Adrenal gland (tissue), 12 donors: Measurements from ENCODE around the gene ZCCHC7. TPM values are rescaled to one million over a fixed set of nuclear protein-coding genes. Genes with fewer than 3 reads are reported as not detected.

ENCODE experiments used
- DNase-seq, 7 donors: peaks; one replicate each; pipeline ENCODE4 v3.0.0-alpha.2; 2019 to 2020
- H3K27ac ChIP-seq, 5 donors: fragments of 200-600 bp; sonication (generic) in 4 of 5; 1 replicate in 3 of 5; 2 replicates in 2 of 5; pipeline versions ENCODE4 v1.5.1 to v1.8.0; 2016 to 2020; ENCODE audit warnings: mild to moderate bottlenecking in 1 of 5
- H3K27me3 ChIP-seq: fragments of 200-600 bp; 2 replicates; pipeline ENCODE4 v1.8.0; 2021
- H3K36me3 ChIP-seq, 2 donors: fragments of 200-600 bp; replicated peaks in 1 of 2; 1 replicate in 1 of 2; 2 replicates in 1 of 2; pipeline versions ENCODE4 v1.5.1 to v1.8.0; 2018 to 2022
- H3K4me1 ChIP-seq, 2 donors: fragments of 200-600 bp; replicated peaks in 1 of 2; 1 replicate in 1 of 2; 2 replicates in 1 of 2; pipeline versions ENCODE4 v1.5.1 to v1.8.0; 2018 to 2021
- H3K4me3 ChIP-seq, 4 donors: fragments of 200-600 bp; sonication (generic) in 3 of 4; one replicate each; pipeline ENCODE4 v1.5.1; 2016 to 2018
- H3K9me3 ChIP-seq, 3 donors: fragments of 200-600 bp; sonication (generic) in 1 of 3; replicated peaks in 1 of 3; 1 replicate in 2 of 3; 2 replicates in 1 of 3; pipeline versions ENCODE4 v1.5.1 to v1.8.0; 2016 to 2021
- CTCF ChIP-seq, 6 experiments: fragments of 450-650 bp in 4 of 6; fragments of 200-600 bp in 2 of 6; sonication (generic) in 1 of 6; IDR thresholded peaks; 1 replicate in 5 of 6; 2 replicates in 1 of 6; pipeline versions ENCODE4 v1.5.1 to v1.8.0; 2016 to 2021; ENCODE audit warnings: antibody characterized with exemption in 6 of 6, mild to moderate bottlenecking in 2 of 6, moderate library complexity in 1 of 6
- POLR2A ChIP-seq, 2 donors: fragments of 450-650 bp; IDR thresholded peaks; one replicate each; pipeline ENCODE4 v1.6.1; 2017; ENCODE audit warnings: antibody characterized with exemption in 2 of 2, mild to moderate bottlenecking in 2 of 2, moderate library complexity in 1 of 2
- WGBS, 4 donors: extraction: QIAGEN DNeasy Blood & Tissue Kit in 2 of 4; methylation state at CpG; one replicate each; pipeline versions ENCODE4 v1.1.5 to v1.1.7; 2013 to 2017; 5-methylcytosine and 5-hydroxymethylcytosine counted together
- intact Hi-C, 2 donors: fragments of 100-400 bp; cut with DNase I; formaldehyde crosslinking; loops; one replicate each; pipeline versions ENCODE4 v1.14.1 to v1.15.0; 2022 to 2023
- polyA plus RNA-seq, 3 donors: library from polyadenylated mRNA; stranded (reverse); fragments of 200-250 nt in 2 of 3; fragments of 350-450 nt in 1 of 3; fragmentation: Illumina TruSeq in 1 of 3; extraction: RNeasy Lipid Tissue Mini Kit (QIAGEN cat#74804) in 1 of 3; gene quantifications; one replicate each; pipeline ENCODE4 v1.2.3, GENCODE V29; 2013 to 2014
- total RNA-seq, 9 donors: library from RNA; depleted of rRNA in 4 of 9; stranded (reverse); fragments of >200 nt in 4 of 9; fragments of 120-200 nt in 1 of 9; fragmentation: NEBNext Ultra II Directional in 1 of 9; extraction: Animal tissue kit (Norgen Biotek cat#: 25700) in 1 of 9; gene quantifications; one replicate each; pipeline versions ENCODE4 v1.1.0 to v1.2.4, GENCODE V29; 2013 to 2023
- donor health status: healthy with polysubstance abuse.
- donor health status: Bipolar disorder and iron deficiency.
- donor health status: DM: yes; HTN: yes; CAD: no.
- donor health status: DM: no; HTN: no; CAD: no.
- donor health status: DM: no; HTN: no; CAD: no.
- donor health status: DM: yes; HTN: yes; CAD: no.

ZCCHC7 gene
- total and polyA plus RNA-seq, 12 donors = 6.0 to 21.3 (median 18.8) TPM

- H3K4me3 ChIP-seq = no peak overlapping the region
- intact Hi-C loops = no loop called here
- TF ChIP-seq POLR2A (IDR thresholded peaks at IDR 0.05) = no peak
- TF ChIP-seq CTCF (IDR thresholded peaks at IDR 0.05) = no peak
- H3K36me3 ChIP-seq = no peaks in the 10 kb centered on the region
- no peaks in the 10 kb centered on the region for H3K27me3 ChIP-seq
- no peak overlapping the region for H3K27ac ChIP-seq
- 92 to 98% (median 95%) methylated on average over 2 of the region's 2 CpGs for WGBS, 4 donors
- H3K9me3 ChIP-seq = no peaks in the 10 kb centered on the region
- no peaks in the 10 kb centered on the region for H3K4me1 ChIP-seq
- no peak for DNase-seq
These were observed 222.1 kb downstream of the ZCCHC7 start for GRCh38 chr9:37342493-37342892.

GRCh38 chr9:37342895-37343294 is 222.5 kb downstream of the ZCCHC7 start:
- WGBS, 4 donors = 78 to 86% (median 84%) methylated on average over 5 of the region's 5 CpGs
- Histone ChIP-seq H3K36me3 (no peaks in the 10 kb centered on the region), H3K27ac (no peak overlapping the region), H3K4me1 (no peaks in the 10 kb centered on the region), H3K9me3 (no peaks in the 10 kb centered on the region), H3K4me3 (no peak overlapping the region), H3K27me3 (no peaks in the 10 kb centered on the region)
- TF ChIP-seq CTCF (IDR thresholded peaks at IDR 0.05) (no peak), POLR2A (IDR thresholded peaks at IDR 0.05) (no peak)
- intact Hi-C loops = no loop called here
- DNase-seq = no peak

GRCh38 chr9:37343724-37344123 is 223.3 kb downstream of the ZCCHC7 start:
- no peaks in the 10 kb centered on the region for H3K36me3 ChIP-seq
- no peak for DNase-seq
- intact Hi-C loops = no loop called here

GRCh38 chr9:37345038-37345437 is 224.7 kb downstream of the ZCCHC7 start:
- H3K9me3 ChIP-seq = no peaks in the 10 kb centered on the region
- WGBS, 4 donors = 89 to 97% (median 96%) methylated on average over 3 of the region's 3 CpGs
- H3K4me1 ChIP-seq = no peaks in the 10 kb centered on the region
- no peaks in the 10 kb centered on the region for H3K27me3 ChIP-seq
- no peak overlapping the region for H3K27ac ChIP-seq
- H3K36me3 ChIP-seq = no peaks in the 10 kb centered on the region
- intact Hi-C loops = no loop called here
- no peak overlapping the region for H3K4me3 ChIP-seq
- TF ChIP-seq POLR2A (IDR thresholded peaks at IDR 0.05) (no peak), CTCF (IDR thresholded peaks at IDR 0.05) (no peak)
- DNase-seq = no peak

More at GRCh38 chr9:37343724-37344123, 223.3 kb downstream of the ZCCHC7 start:
- Histone ChIP-seq H3K27ac (no peak overlapping the region), H3K4me1 (no peaks in the 10 kb centered on the region), H3K4me3 (no peak overlapping the region), H3K27me3 (no peaks in the 10 kb centered on the region), H3K9me3 (no peaks in the 10 kb centered on the region)
- 93 to 100% (median 96%) methylated on average over 1 of the region's 1 CpG for WGBS, 4 donors
- no peak for TF ChIP-seq POLR2A (IDR thresholded peaks at IDR 0.05)
- TF ChIP-seq CTCF (IDR thresholded peaks at IDR 0.05) = no peak
